Sigmoid colon (tissue), 7 donors: Measurements from ENCODE around the gene ITM2C. TPM values are rescaled to one million over a fixed set of nuclear protein-coding genes. Genes with fewer than 3 reads are reported as not detected.

Source experiments
- DNase-seq: peaks from one replicate; pipeline ENCODE4 v3.0.0-alpha.2; 2019
- H3K27ac ChIP-seq, 4 donors: fragments of 200-600 bp; sonication (generic); one replicate each; pipeline ENCODE4 v1.5.1; 2016 to 2019; ENCODE audit warnings: mild to moderate bottlenecking in 1 of 4
- H3K27me3 ChIP-seq, 3 donors: fragments of 200-600 bp; sonication (generic); one replicate each; pipeline ENCODE4 v1.5.1; 2019; ENCODE audit warnings: mild to moderate bottlenecking in 1 of 3
- H3K36me3 ChIP-seq, 4 donors: fragments of 200-600 bp; sonication (generic); one replicate each; pipeline ENCODE4 v1.5.1; 2016 to 2019
- H3K4me1 ChIP-seq, 4 donors: fragments of 200-600 bp; sonication (generic); one replicate each; pipeline ENCODE4 v1.5.1; 2017 to 2019
- H3K4me3 ChIP-seq, 4 donors: fragments of 200-600 bp; sonication (generic); one replicate each; pipeline ENCODE4 v1.5.1; 2017 to 2019; ENCODE audit warnings: mild to moderate bottlenecking in 2 of 4, moderate library complexity in 1 of 4
- H3K9me3 ChIP-seq, 4 donors: fragments of 200-600 bp in 3 of 4; sonication (generic) in 3 of 4; one replicate each; pipeline versions ENCODE4 v1.5.1 to v1.6.1; 2013 to 2019
- CTCF ChIP-seq, 4 experiments: fragments of 450-650 bp in 3 of 4; fragments of 200-600 bp in 1 of 4; IDR thresholded peaks; one replicate each; pipeline ENCODE4 v1.5.1; 2016 to 2019; ENCODE audit warnings: antibody characterized with exemption in 4 of 4, mild to moderate bottlenecking in 3 of 4, moderate library complexity in 2 of 4
- EP300 ChIP-seq, 4 donors: sonication (generic); formaldehyde crosslinking; IDR thresholded peaks; one replicate each; pipeline ENCODE4 v1.6.1; 2017; ENCODE audit warnings: antibody characterized with exemption in 4 of 4
- POLR2A ChIP-seq, 2 donors: fragments of 450-650 bp; IDR thresholded peaks; one replicate each; pipeline ENCODE4 v1.6.1; 2016; ENCODE audit warnings: antibody characterized with exemption in 2 of 2, mild to moderate bottlenecking in 2 of 2, moderate library complexity in 2 of 2
- POLR2AphosphoS5 ChIP-seq, 4 donors: sonication (generic); formaldehyde crosslinking; IDR thresholded peaks; one replicate each; pipeline ENCODE4 v1.6.1; 2017; ENCODE audit warnings: antibody characterized with exemption in 4 of 4
- WGBS, 2 donors: extraction: QIAGEN DNeasy Blood & Tissue Kit; methylation state at CpG; one replicate each; pipeline ENCODE4 v1.1.7; 2013; 5-methylcytosine and 5-hydroxymethylcytosine counted together
- intact Hi-C: fragments of 100-400 bp; cut with DNase I; formaldehyde crosslinking; loops from one replicate; pipeline ENCODE4 v1.15.1; 2023
- polyA plus RNA-seq, 3 donors: library from polyadenylated mRNA; stranded (reverse); fragments of 200-250 nt; gene quantifications; one replicate each; pipeline ENCODE4 v1.2.3, GENCODE V29; 2013
- total RNA-seq, 4 donors: library from RNA; depleted of rRNA; stranded (reverse); fragments of >200 nt; gene quantifications; one replicate each; pipeline ENCODE4 v1.1.0, GENCODE V29; 2016
- donor health status: healthy with polysubstance abuse.
- donor health status: Bipolar disorder and iron deficiency.
- donor health status: healthy.

The ITM2C gene
- total and polyA plus RNA-seq, 7 donors: 107 to 1,275 (median 206) TPM

DNA sequence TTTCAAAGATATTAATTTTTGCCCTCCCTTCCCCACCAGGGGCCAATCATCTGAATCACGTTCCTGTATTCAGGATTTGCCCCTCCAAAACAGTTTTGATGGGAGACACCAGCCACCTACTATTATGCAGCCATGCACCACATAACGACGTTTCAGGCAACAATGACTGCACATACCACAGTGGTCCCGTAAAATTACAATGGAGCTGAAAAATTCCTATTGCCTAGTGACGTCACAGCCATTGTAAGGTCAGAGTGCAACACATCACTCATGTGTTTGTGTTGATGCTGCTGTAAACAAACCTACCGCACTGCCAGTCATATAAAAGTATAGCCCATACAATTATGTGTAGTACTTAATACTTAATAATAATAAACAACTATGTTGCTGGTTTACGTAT lies 22.6 kb downstream of the ITM2C start:
- no peaks in the 10 kb centered on the region for H3K9me3 ChIP-seq
- H3K27me3 ChIP-seq: no peaks in the 10 kb centered on the region
- intact Hi-C loops: no loop called here
- H3K36me3 ChIP-seq: no peaks in the 10 kb centered on the region
- no peak overlapping the region for H3K27ac ChIP-seq
- DNase-seq: no peak
- no peaks in the 10 kb centered on the region for H3K4me1 ChIP-seq
- 82 to 88% methylated on average over 7 of the region's 7 CpGs for WGBS, 2 donors
- TF ChIP-seq POLR2A (IDR thresholded peaks at IDR 0.05): no peak
- TF ChIP-seq CTCF (IDR thresholded peaks at IDR 0.05): no peak
- no peak for TF ChIP-seq POLR2AphosphoS5 (IDR thresholded peaks at IDR 0.05)
- no peak for TF ChIP-seq EP300 (IDR thresholded peaks at IDR 0.05)
- H3K4me3 ChIP-seq: no peak overlapping the region

DNA sequence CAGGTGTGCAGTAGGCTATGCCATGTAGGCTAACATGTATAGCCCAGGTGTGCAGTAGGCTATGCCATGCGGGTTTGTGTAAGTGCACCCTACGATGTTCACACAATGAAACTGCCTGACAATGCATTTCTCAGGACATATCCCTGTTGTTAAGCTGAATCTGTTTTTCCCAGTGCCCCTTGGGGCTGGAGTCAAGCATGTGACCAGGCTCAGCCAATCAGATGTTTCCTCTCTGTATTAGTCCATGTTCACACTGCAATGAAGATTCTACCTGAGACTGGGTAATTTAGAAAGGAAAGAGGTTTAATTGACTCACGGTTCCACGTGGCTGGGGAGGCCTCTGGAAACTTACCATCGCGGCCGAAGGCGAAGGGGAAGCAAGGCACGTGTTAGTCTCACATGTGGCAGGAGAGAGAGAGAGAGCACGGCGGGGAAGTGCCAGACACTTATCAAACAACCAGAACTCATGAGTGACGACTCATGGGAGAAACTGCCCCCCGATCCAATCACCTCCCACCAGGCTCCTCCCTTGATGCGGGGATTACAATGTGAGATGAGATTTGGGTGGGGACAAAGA lies 24.2 kb downstream of the ITM2C start:
- Histone ChIP-seq H3K36me3 (no peaks in the 10 kb centered on the region), H3K27me3 (no peaks in the 10 kb centered on the region), H3K9me3 (no peaks in the 10 kb centered on the region), H3K4me1 (no peaks in the 10 kb centered on the region), H3K4me3 (no peak overlapping the region), H3K27ac (no peak overlapping the region)
- intact Hi-C loops: no loop called here
- 92 to 95% methylated on average over 14 of the region's 14 CpGs for WGBS, 2 donors
- no peak for DNase-seq
- no peak for TF ChIP-seq POLR2A (IDR thresholded peaks at IDR 0.05)
- TF ChIP-seq CTCF (IDR thresholded peaks at IDR 0.05): no peak
- no peak for TF ChIP-seq EP300 (IDR thresholded peaks at IDR 0.05)
- TF ChIP-seq POLR2AphosphoS5 (IDR thresholded peaks at IDR 0.05): no peak

- no peak overlapping the region for H3K4me3 ChIP-seq
- WGBS, 2 donors: 81 to 88% methylated on average over 22 of the region's 22 CpGs
- H3K9me3 ChIP-seq: no peaks in the 10 kb centered on the region
- H3K4me1 ChIP-seq: no peaks in the 10 kb centered on the region
- intact Hi-C loops: no loop called here
- H3K36me3 ChIP-seq: no peaks in the 10 kb centered on the region
- H3K27me3 ChIP-seq: no peaks in the 10 kb centered on the region
- H3K27ac ChIP-seq: no peak overlapping the region
- no peak for DNase-seq
- TF ChIP-seq POLR2AphosphoS5 (IDR thresholded peaks at IDR 0.05) (no peak), CTCF (IDR thresholded peaks at IDR 0.05) (no peak), EP300 (IDR thresholded peaks at IDR 0.05) (no peak), POLR2A (IDR thresholded peaks at IDR 0.05) (no peak)
These were observed 25.3 kb downstream of the ITM2C start for GRCh38 chr2:230889911-230890601.

DNA sequence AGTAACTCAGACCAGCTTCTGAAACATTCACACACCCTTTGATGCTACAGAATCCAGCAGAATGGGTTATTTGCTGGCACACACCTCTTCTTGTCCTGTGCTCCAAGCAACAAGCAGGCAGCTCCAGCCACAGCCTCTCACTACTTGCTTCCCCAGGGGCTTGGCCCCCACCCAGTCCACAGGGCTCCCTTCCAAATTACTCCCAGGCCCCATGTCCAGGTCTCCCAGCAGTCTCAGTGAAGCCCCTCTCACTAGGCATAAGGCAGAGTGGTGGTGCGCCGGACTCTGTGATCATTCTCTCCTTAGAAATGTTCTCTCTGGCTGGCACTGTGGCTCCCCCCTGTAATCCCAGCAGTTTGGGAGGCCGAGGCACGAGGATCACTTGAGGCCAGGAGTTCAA lies 25.9 kb downstream of the ITM2C start:
- Histone ChIP-seq H3K9me3 (no peaks in the 10 kb centered on the region), H3K4me3 (no peak overlapping the region), H3K4me1 (no peaks in the 10 kb centered on the region), H3K27me3 (no peaks in the 10 kb centered on the region), H3K36me3 (no peaks in the 10 kb centered on the region), H3K27ac (no peak overlapping the region)
- no peak for TF ChIP-seq POLR2AphosphoS5 (IDR thresholded peaks at IDR 0.05)
- no peak for TF ChIP-seq CTCF (IDR thresholded peaks at IDR 0.05)
- no peak for TF ChIP-seq POLR2A (IDR thresholded peaks at IDR 0.05)
- TF ChIP-seq EP300 (IDR thresholded peaks at IDR 0.05): no peak
- WGBS, 2 donors: 94 to 96% methylated on average over 4 of the region's 4 CpGs
- intact Hi-C loops: no loop called here
- DNase-seq: no peak
